ENCODE results near the gene FANCC.
A peak's percentile ranks its signal among the peaks of the same experiment; 100 is the strongest.

DNA sequence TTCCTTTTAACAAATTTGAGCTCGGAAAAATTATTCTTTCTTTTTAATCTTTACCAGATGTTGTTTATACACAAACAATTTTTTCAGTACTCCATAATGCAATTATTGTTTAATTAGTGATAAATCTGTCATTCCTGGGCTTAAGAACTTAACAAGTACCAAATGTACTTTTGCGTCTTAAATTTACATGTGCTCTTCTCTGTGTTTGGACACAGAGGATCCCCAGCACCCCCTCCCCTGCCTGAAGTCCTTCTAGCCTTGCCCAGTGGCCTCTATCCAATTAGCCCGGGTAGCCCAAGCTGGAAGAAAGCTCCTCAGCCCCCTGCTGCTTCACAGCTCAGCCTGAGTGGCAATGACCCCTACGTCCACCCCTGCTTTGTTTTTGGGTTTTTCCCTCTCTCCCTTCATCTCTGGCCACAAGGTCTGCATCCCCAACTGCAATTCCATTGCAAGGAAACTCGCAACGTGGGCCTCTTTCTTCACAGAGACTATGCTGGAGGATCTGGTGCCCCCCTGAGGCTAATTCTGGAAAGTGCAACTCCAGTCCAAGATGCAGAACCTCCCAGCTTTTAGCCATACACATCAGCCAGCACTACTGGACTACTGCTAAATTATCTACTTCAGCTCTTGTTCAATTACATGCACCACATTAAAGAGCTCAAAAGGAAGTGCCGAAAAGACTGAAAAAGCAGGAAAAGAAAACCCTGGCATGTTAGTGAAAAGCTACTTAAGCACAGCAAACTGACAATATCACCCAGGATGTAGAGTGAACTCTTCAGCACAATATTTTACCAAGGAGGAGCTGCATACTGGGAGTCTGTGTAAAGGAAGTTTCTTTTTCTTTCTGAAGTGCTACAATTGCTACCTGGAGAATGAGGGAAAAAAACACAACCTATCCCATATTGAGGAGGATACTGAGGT is 186.2 kb downstream of the FANCC start:
- TF ChIP-seq CTCF (IDR thresholded peaks at IDR 0.05; ENCODE audit: control extremely low read depth in 1 of 3, insufficient read depth in 1 of 3, low read depth in 1 of 3, low read length in 3 of 3) = peak; percentile 55 to 85 (median 63)
- TF ChIP-seq EZH2 (IDR thresholded peaks at IDR 0.05; ENCODE audit: low read depth, low read length, severe bottlenecking) = no peak
